Activated CD4-positive, alpha-beta T cell treated with anti-CD3 and anti-CD28 coated beads, Interleukin-2, amount 10 ng/mL, durations not matched to agents 24 days and 14 days (primary cell): ENCODE data around the gene BEAN1. TPM values are rescaled to one million over a fixed set of nuclear protein-coding genes. Genes with fewer than 3 reads are reported as not detected.
"Not testable (repeated sequence)": the region's sequence is repeated elsewhere in the genome, so short reads cannot be mapped to it uniquely, and the experiment has no call there.

Experiments used
- DNase-seq: peaks from one replicate; pipeline ENCODE4 v3.0.0; 2022
- H3K27ac Mint-ChIP-seq: one replicate; pipeline ENCODE4 v1.8.0; 2022; ENCODE audit warnings: mild to moderate bottlenecking, mixed read lengths
- H3K27me3 Mint-ChIP-seq: one replicate; pipeline ENCODE4 v1.8.0; 2022; ENCODE audit warnings: mixed read lengths
- H3K36me3 Mint-ChIP-seq: one replicate; pipeline ENCODE4 v1.8.0; 2022; ENCODE audit warnings: low read depth, mild to moderate bottlenecking, mixed read lengths
- H3K4me1 Mint-ChIP-seq: one replicate; pipeline ENCODE4 v1.8.0; 2021; ENCODE audit warnings: mixed read lengths
- H3K4me3 Mint-ChIP-seq: one replicate; pipeline ENCODE4 v1.8.0; 2022; ENCODE audit warnings: mild to moderate bottlenecking, moderate library complexity, mixed read lengths
- H3K9me3 Mint-ChIP-seq: one replicate; pipeline ENCODE4 v1.8.0; 2021; ENCODE audit warnings: mixed read lengths
- intact Hi-C: fragments of 100-400 bp; cut with micrococcal nuclease; formaldehyde crosslinking; loops from one replicate; pipeline ENCODE4 v1.15.1; 2023
- total RNA-seq: library from RNA; stranded (reverse); gene quantifications from 2 replicates; pipeline ENCODE4 v1.2.3, GENCODE V29; 2022

The BEAN1 gene
- total RNA-seq, 1 donor from 2014 or later: not detected

DNA sequence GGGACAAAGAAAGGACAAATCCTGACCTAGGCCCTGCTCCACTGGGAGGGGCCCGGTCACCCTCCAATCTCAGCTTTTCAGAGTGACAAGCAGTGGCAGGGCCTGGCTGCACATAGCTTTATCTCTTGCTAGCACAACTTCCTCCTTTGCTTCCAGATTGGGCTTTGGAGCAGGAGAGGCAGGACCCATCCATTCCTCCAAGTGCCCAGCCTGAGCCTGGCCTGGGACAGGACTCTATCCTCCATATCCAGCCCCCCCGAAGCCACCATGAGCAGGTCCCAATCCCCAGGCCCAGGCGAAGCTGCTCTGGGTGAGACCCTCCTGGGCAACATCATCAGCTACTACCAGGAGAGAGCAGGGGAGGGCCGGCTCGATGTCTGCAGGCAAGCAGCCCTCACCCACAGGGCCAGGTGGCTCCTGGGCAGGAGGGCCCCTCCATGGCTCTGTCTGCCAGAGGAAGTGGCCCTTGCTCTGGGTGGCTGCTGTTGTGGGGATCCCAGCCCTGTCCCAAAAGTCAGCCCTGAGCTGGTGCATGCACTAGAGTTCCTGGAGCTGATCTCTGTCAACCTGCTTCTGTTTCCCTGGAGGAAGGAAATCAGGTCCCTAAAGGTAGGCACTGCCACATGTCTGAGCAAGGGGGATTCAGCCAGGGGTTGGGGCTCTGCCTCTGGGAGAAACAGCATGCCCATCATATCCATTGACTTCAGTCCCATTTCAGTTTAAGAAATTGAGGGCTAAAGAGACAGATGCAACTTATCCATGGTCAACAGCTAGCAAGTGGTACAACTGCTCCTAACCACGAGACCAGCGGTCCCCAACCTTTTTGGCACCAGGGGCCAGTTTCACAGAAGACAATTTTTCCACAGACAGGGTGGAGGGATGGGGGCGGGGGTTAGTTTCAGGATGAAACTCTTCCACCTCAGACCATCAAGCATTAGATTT lies 64.0 kb downstream of the BEAN1 start:
- no peak for DNase-seq
- H3K9me3 Mint-ChIP-seq: no peaks in the 10 kb centered on the region
- H3K36me3 Mint-ChIP-seq: no peaks in the 10 kb centered on the region
- H3K27me3 Mint-ChIP-seq: no peaks in the 10 kb centered on the region
- H3K4me3 Mint-ChIP-seq: no peak overlapping the region
- H3K27ac Mint-ChIP-seq: no peak overlapping the region
- peaks cover 11% of the 10 kb centered on the region for H3K4me1 Mint-ChIP-seq
- intact Hi-C loops: no loop called here

DNA sequence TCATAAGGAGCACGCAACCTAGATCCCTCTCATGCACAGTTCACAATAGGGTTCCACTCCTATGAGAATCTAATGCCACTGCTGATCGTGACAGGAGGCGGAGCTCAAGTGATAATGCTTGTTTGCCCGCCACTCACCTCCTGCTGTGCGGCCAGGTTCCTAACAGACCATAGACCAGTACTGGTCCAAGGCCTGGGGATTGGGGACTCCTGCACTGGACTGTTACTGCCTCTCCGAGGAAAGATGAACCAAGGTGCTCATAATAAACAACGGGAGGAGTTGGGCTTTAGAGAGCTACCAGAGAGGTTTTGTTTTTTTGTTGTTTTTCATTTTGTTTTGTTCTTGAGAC lies 64.6 kb downstream of the BEAN1 start:
- Mint-ChIP-seq H3K27ac (no peak overlapping the region), H3K27me3 (no peaks in the 10 kb centered on the region), H3K4me3 (no peak overlapping the region), H3K9me3 (no peaks in the 10 kb centered on the region), H3K4me1 (peaks cover 11% of the 10 kb centered on the region), H3K36me3 (no peaks in the 10 kb centered on the region)
- DNase-seq: no peak
- intact Hi-C loops: no loop called here

DNA sequence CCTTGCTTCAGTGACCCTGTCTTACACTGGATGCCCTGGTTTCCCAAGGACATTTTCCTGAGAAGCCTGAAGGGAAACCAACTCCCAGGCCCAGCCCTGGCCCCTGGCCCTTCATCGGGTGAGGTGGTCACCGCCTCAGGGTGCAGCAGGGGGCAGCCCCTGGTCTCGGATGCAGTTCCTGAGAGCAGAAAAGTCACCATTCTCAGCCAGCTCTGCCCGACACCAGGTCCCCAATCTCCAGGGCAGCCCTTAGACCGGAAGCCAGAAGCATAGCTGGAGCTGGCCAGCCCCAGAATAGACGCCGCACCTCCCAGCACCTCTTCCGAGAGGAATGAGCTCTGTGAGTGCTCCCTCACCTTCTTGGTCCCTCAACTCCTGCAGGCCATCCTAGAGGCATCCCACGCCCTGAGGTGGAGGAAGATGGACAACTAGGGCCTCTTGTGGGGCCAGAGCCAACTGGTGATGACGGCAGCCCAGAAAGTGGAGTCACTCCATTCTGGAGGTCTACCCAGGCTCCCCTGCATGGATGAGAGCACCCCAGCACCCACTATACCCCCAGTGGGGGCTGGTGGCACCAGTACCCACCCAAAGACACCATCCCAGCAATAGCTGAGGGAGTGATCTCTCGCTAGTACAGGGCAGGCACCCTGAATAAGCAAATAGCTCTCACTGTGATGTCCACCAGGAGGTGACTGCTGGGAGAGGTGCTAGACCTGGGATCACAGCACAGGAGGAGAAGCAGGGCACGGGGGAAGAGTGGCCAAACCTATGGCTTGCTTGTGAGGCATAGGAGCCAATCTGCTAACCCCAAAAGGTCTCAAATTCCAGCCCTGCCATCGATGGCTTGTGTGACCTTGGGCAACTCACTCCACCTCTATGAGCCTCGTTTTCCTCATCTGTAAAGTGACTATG lies 66.7 kb downstream of the BEAN1 start:
- DNase-seq: no peak
- no peaks in the 10 kb centered on the region for H3K36me3 Mint-ChIP-seq
- H3K27me3 Mint-ChIP-seq: peaks cover 7% of the 10 kb centered on the region
- no peak overlapping the region for H3K4me3 Mint-ChIP-seq
- intact Hi-C loops: no loop called here
- no peak overlapping the region for H3K27ac Mint-ChIP-seq
- H3K4me1 Mint-ChIP-seq: peaks cover 9% of the 10 kb centered on the region
- no peaks in the 10 kb centered on the region for H3K9me3 Mint-ChIP-seq

DNA sequence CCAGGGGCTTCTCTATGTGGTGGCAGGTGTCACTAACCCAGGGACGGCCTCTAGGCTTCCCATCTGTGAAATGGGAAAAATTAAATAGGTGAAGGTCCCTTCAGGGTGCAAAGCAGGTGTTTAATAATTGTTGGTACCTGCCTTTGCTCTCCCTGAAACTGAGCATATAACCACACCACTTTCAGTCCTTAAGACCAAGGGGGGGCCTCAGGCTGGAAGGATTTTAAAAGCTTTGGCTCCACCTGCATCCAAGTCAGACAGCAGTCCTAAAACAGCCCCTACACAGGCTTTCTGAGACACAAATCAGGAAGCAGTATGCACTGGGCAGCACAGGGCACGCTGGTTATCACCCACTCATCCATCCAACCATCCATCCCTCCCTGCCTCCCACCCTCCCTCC lies 67.8 kb downstream of the BEAN1 start:
- H3K4me3 Mint-ChIP-seq: no peak overlapping the region
- peaks cover 9% of the 10 kb centered on the region for H3K4me1 Mint-ChIP-seq
- H3K9me3 Mint-ChIP-seq: no peaks in the 10 kb centered on the region
- peaks cover 12% of the 10 kb centered on the region for H3K27me3 Mint-ChIP-seq
- intact Hi-C loops: no loop called here
- DNase-seq: no peak
- no peaks in the 10 kb centered on the region for H3K36me3 Mint-ChIP-seq
- H3K27ac Mint-ChIP-seq: no peak overlapping the region

DNA sequence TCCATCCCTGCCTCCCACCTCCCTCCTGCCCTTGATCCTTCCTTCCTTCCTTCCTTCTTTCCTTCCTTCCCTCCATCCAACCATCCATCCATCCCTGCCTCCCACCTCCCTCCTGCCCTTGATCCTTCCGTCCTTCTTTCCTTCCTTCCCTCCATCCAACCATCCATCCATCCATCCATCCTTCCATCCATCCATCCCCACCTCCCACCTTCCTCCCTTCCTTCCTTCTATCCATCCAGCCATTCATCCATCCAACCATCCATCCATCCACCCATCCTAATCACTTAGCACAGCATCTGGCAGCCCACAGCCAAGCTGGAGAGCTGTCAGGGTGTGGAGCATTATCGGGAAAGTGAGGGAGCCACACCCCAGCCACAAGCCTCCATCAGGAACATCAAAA lies 68.3 kb downstream of the BEAN1 start:
- H3K4me3 Mint-ChIP-seq: no peak overlapping the region
- no peak overlapping the region for H3K27ac Mint-ChIP-seq
- H3K9me3 Mint-ChIP-seq: no peaks in the 10 kb centered on the region
- H3K27me3 Mint-ChIP-seq: peaks cover 12% of the 10 kb centered on the region
- intact Hi-C loops: no loop called here
- no peak for DNase-seq
- no peaks in the 10 kb centered on the region for H3K36me3 Mint-ChIP-seq
- H3K4me1 Mint-ChIP-seq: peaks cover 9% of the 10 kb centered on the region

DNA sequence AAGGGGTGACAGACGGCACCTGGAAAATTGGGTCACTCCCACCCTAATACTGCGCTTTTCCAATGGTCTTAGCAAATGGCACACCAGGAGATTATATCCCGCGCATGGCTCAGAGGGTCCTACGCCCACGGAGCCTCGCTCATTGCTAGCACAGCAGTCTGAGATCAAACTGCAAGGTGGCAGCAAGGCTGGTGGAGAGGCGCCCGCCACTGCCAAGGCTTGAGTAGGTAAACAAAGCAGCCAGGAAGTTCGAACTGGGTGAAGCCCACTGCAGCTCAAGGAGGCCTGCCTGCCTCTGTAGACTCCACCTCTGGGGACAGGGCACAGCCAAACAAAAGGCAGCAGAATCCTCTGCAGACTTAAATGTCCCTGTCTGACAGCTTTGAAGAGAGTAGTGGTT lies 69.1 kb downstream of the BEAN1 start:
- H3K4me3 Mint-ChIP-seq, H3K9me3 Mint-ChIP-seq, H3K36me3 Mint-ChIP-seq, H3K4me1 Mint-ChIP-seq, intact Hi-C loops, H3K27ac Mint-ChIP-seq, DNase-seq: not testable (repeated sequence)
- H3K27me3 Mint-ChIP-seq: peaks cover 12% of the 10 kb centered on the region

DNA sequence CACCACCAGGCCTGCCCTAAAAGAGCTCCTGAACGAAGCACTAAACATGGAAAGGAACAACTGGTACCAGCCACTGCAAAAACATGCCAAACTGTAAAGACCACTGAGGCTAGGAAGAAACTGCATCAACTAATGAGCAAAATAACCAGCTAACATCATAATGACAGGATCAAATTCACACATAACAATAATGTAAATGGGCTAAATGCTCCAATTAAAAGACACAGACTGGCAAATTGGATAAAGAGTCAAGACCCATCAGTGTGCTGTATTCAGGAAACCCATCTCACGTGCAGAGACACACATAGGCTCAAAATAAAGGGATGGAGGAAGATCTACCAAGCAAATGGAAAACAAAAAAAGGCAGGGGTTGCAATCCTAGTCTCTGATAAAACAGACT lies 70.8 kb downstream of the BEAN1 start:
- H3K27ac Mint-ChIP-seq, DNase-seq, H3K4me3 Mint-ChIP-seq, H3K36me3 Mint-ChIP-seq, H3K4me1 Mint-ChIP-seq, intact Hi-C loops, H3K9me3 Mint-ChIP-seq: not testable (repeated sequence)
- peaks cover 12% of the 10 kb centered on the region for H3K27me3 Mint-ChIP-seq

DNA sequence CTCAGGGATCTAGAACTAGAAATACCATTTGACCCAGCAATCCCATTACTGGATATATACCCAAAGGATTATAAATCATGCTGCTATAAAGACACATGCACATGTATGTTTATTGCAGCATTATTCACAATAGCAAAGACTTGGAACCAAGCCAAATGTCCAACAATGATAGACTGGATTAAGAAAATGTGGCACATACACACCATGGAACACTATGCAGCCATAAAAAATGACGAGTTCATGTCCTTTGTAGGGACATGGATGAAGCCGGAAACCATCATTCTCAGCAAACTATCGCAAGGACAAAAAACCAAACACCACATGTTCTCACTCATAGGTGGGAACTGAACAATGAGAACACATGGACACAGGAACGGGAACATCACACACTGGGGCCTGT lies 74.5 kb downstream of the BEAN1 start:
- not testable (repeated sequence) for H3K9me3 Mint-ChIP-seq, H3K4me1 Mint-ChIP-seq

DNA sequence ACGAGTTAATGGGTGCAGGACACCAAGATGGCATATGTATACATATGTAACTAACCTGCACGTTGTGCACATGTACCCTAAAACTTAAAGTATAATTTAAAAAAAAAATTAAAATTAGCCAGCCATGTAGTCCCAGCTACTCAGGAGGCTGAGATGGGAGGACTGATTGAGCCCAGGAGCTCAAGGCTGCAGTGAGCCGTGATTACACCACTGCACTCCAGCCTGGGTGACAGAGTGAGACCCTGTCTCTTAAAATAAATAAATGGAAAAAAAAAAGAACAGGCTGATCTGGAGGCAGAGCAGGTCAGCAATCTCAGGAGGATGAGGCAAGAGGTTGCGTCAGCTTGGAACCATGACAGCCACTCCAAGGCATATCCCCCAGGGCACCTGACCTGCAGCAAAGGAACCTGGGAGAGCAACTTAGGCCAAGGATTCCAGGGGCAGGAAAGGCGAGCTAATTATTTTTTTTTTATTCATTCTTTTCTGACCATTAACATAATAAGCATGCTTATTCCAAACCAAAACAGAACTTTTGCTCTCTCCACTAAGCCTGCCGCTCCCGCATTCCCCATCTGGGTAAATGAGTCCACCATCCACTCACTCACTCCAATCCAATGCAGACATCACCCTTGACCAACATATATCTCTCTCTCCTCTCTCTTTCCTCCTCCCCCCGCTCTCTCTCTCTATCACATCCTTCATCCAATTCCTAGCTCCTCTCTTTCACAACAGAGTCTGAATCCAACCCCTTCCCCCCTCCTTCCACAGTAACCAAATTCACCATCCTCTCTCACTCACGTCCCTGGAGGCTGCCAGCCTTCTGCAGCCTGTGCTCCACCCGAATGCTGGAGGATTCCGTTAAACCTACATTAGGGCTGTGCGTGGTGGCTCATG lies 75.2 kb downstream of the BEAN1 start:
- Mint-ChIP-seq H3K27ac (no peak overlapping the region), H3K36me3 (peaks cover 3% of the 10 kb centered on the region), H3K4me3 (no peak overlapping the region), H3K27me3 (peaks cover 12% of the 10 kb centered on the region), H3K9me3 (no peaks in the 10 kb centered on the region), H3K4me1 (peaks cover 4% of the 10 kb centered on the region)
- intact Hi-C loops: no loop called here
- DNase-seq: no peak

More for the DNA sequence above, 74.5 kb downstream of the BEAN1 start:
- intact Hi-C loops, H3K36me3 Mint-ChIP-seq, DNase-seq, H3K27ac Mint-ChIP-seq, H3K4me3 Mint-ChIP-seq: not testable (repeated sequence)
- peaks cover 12% of the 10 kb centered on the region for H3K27me3 Mint-ChIP-seq

DNA sequence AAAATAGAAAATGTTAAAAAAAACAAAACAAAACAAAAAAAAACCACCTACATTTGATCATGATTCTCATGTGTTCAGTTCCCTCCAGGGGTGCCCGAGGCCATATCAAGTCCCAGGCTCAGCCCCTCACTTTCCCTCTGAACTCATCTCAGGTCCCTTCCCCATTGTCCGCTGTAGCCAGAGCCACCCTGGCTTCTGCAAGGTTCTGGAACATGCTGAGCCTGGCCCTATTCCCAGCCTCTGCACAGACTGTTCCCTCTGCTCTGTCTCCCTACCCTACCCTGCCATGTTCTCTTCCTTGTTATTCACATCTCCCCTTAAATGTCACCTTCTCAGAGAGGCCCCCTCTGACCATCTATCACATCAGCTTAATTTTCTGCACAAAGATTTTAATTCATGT lies 75.9 kb downstream of the BEAN1 start:
- DNase-seq: no peak
- intact Hi-C loops: no loop called here
- Mint-ChIP-seq H3K27me3 (peaks cover 10% of the 10 kb centered on the region), H3K4me3 (no peak overlapping the region), H3K27ac (no peak overlapping the region), H3K36me3 (peaks cover 3% of the 10 kb centered on the region), H3K4me1 (peaks cover 4% of the 10 kb centered on the region), H3K9me3 (no peaks in the 10 kb centered on the region)

DNA sequence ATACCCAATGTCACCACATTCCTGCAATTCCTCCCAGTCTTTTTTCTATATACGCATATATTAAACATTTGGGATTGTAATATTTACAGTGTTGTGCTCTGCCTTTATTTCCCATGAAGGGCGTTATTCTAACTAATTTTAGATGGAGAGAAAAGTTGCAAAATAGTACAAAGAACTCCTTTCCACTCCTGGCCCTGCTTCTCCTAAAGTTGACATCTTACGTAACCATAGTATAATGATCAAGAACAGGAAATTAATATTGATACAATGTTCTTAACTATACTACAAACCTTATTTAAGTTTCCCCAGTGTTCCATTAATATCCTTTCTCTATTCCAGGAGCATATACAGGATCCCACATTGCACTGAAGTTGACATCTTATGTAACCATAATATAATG lies 76.5 kb downstream of the BEAN1 start:
- Mint-ChIP-seq H3K4me3 (no peak overlapping the region), H3K27me3 (peaks cover 7% of the 10 kb centered on the region), H3K27ac (no peak overlapping the region), H3K36me3 (peaks cover 3% of the 10 kb centered on the region), H3K4me1 (peaks cover 7% of the 10 kb centered on the region), H3K9me3 (no peaks in the 10 kb centered on the region)
- intact Hi-C loops: no loop called here
- no peak for DNase-seq

DNA sequence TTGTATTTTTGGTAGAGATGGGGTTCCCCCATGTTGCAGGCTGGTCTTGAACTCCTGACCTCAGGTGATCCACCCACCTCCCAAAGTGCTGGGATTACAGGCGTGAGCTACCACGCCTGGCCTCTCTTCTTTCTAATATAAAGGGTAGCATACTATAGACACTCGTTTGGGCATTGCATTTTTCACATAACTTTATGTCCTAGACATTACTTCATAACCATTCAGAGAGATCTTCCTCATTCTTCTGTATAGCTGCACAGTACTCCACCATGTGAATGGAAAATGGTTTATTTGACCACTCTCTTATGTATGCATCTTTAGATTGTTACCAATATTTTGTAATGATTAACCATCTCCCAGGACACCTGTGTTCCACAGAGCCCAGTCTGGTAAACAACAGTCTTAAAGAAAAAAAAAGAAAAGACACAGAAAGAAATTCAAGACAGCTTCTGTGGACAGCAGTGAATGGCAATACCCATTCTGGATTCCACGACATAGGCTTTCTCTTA lies 80.7 kb downstream of the BEAN1 start:
- intact Hi-C loops: no loop called here
- no peak overlapping the region for H3K27ac Mint-ChIP-seq
- no peak for DNase-seq
- no peak overlapping the region for H3K4me3 Mint-ChIP-seq
- no peaks in the 10 kb centered on the region for H3K27me3 Mint-ChIP-seq
- H3K4me1 Mint-ChIP-seq: peaks cover 12% of the 10 kb centered on the region
- H3K36me3 Mint-ChIP-seq: peaks cover 2% of the 10 kb centered on the region
- H3K9me3 Mint-ChIP-seq: no peaks in the 10 kb centered on the region

DNA sequence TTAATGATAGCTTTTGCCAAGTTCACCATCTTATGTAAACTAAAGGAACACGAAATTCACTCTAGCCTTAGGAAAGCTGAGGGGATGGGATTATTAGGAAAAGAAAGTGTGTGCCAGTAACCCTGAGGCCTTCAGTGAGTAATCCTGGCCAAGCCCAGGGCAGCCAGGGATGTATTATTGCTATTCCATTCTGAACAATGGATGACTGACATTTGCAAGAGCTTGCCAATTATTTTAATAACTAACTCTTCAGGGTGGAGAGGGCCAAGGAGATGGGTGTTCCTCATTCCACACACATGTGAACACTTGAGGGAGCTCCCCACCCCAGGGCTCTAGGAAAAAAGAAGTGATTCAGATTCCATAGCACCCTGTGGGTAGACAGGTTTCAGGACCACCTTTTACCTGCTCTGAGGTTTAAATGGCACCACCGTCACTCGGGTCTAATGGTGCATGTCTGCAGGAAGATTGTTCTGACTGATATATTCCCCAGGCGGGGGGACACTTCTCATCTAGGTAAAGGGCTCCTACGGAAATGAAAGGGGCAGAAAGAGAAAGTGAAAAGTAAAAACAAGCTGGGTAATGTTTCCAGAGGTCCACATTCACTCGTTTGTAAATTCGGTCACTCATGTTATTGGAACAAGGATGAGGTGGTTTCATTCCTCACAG lies 81.3 kb downstream of the BEAN1 start:
- Mint-ChIP-seq H3K27me3 (no peaks in the 10 kb centered on the region), H3K36me3 (peaks cover 2% of the 10 kb centered on the region), H3K4me1 (peaks cover 12% of the 10 kb centered on the region), H3K27ac (no peak overlapping the region), H3K4me3 (no peak overlapping the region), H3K9me3 (no peaks in the 10 kb centered on the region)
- intact Hi-C loops: no loop called here
- DNase-seq: no peak
